ENCODE data around the gene MILR1.
"Not testable (repeated sequence)": the region's sequence is repeated elsewhere in the genome, so short reads cannot be mapped to it uniquely, and the experiment has no call there.

DNA sequence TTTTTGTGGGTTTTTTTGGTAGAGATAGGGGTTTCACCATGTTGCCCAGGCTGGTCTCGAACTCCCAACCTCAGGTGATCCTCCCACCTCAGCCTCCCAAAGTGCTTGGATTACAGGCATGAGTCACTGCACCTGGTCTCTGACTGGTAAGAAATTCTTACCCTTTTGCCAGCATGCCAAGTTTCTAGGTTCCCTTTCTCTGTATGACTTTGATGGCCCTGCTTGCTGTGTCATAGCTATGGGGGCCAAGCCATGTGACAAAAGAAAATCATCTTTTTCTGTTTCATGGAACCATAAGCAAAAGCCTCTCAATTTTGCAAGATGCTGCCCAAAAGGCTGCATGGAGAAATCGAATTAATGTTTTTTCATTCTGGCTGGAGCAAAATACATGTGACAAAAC, 18.9 kb upstream of the MILR1 start:
- TF ChIP-seq, protein P1, sequence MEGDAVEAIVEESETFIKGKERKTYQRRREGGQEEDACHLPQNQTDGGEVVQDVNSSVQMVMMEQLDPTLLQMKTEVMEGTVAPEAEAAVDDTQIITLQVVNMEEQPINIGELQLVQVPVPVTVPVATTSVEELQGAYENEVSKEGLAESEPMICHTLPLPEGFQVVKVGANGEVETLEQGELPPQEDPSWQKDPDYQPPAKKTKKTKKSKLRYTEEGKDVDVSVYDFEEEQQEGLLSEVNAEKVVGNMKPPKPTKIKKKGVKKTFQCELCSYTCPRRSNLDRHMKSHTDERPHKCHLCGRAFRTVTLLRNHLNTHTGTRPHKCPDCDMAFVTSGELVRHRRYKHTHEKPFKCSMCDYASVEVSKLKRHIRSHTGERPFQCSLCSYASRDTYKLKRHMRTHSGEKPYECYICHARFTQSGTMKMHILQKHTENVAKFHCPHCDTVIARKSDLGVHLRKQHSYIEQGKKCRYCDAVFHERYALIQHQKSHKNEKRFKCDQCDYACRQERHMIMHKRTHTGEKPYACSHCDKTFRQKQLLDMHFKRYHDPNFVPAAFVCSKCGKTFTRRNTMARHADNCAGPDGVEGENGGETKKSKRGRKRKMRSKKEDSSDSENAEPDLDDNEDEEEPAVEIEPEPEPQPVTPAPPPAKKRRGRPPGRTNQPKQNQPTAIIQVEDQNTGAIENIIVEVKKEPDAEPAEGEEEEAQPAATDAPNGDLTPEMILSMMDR (IDR thresholded peaks at IDR 0.05; ENCODE audit: borderline replicate concordance, extremely low read depth, low read length, poor library complexity, severe bottlenecking): not testable (repeated sequence)
- not testable (repeated sequence) for TF ChIP-seq EZH2 (IDR thresholded peaks at IDR 0.05; ENCODE audit: borderline replicate concordance, low read depth, low read length, severe bottlenecking)
